Tibial nerve (tissue), 3 donors: ENCODE results near the gene NUP98.

Experiments
- POLR2A ChIP-seq, 2 donors: fragments of 450-650 bp; IDR thresholded peaks; one replicate each; pipeline ENCODE4 v1.6.1; 2017; ENCODE audit warnings: antibody characterized with exemption in 2 of 2, mild to moderate bottlenecking in 2 of 2, moderate library complexity in 2 of 2
- TF ChIP-seq, protein P1 (sequence below), 5 experiments: fragments of 200-600 bp in 3 of 5; fragments of 450-650 bp in 2 of 5; sonication (generic) in 3 of 5; IDR thresholded peaks; one replicate each; pipeline ENCODE4 v1.5.1; 2016 to 2019; ENCODE audit warnings: antibody characterized with exemption in 5 of 5, mild to moderate bottlenecking in 3 of 5, moderate library complexity in 2 of 5

DNA sequence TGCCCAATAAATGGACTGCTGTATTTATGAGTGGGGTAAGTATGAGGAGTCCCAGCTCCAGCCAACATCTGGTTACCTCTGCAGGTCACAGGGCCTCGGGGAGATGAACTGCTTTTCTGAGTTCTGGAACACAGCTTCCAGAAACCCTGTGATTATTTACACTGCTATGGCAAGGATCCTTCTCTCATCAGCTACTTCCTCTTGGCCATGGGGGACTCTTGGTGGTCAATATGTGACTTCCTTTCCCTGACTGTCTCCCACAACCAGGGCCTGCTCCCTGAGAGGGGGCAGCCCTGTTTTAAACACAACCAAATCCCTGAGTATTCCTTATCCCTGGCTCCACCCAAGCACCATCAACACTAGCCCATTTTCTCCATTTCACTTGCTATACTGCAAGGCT is 33.4 kb upstream of the NUP98 start:
- TF ChIP-seq, protein P1, sequence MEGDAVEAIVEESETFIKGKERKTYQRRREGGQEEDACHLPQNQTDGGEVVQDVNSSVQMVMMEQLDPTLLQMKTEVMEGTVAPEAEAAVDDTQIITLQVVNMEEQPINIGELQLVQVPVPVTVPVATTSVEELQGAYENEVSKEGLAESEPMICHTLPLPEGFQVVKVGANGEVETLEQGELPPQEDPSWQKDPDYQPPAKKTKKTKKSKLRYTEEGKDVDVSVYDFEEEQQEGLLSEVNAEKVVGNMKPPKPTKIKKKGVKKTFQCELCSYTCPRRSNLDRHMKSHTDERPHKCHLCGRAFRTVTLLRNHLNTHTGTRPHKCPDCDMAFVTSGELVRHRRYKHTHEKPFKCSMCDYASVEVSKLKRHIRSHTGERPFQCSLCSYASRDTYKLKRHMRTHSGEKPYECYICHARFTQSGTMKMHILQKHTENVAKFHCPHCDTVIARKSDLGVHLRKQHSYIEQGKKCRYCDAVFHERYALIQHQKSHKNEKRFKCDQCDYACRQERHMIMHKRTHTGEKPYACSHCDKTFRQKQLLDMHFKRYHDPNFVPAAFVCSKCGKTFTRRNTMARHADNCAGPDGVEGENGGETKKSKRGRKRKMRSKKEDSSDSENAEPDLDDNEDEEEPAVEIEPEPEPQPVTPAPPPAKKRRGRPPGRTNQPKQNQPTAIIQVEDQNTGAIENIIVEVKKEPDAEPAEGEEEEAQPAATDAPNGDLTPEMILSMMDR (IDR thresholded peaks at IDR 0.05), result no peak
- no peak for TF ChIP-seq POLR2A (IDR thresholded peaks at IDR 0.05)
